H1 (cell line): ENCODE measurements around the gene SHMT2.
A peak's percentile ranks its signal among the peaks of the same experiment; 100 is the strongest.

Source experiments
- ATF3 ChIP-seq: IDR thresholded peaks from 2 replicates; pipeline ENCODE4 v1.6.1; 2011; ENCODE audit warnings: low read depth, mild to moderate bottlenecking, low read length; ENCODE audit not compliant: insufficient read depth
- CREB1 ChIP-seq: IDR thresholded peaks from 2 replicates; pipeline ENCODE4 v1.6.1; 2012; ENCODE audit warnings: inconsistent platforms
- CTCF ChIP-seq, 3 experiments: IDR thresholded peaks; 1 replicate in 2 of 3; 2 replicates in 1 of 3; pipeline versions ENCODE4 v1.5.1 to v1.6.1; 2011; ENCODE audit warnings: low read length in 3 of 3, mild to moderate bottlenecking in 3 of 3, inconsistent platforms in 2 of 3, low read depth in 1 of 3, moderate library complexity in 1 of 3; ENCODE audit not compliant: insufficient read depth in 1 of 3; ENCODE audit errors: control extremely low read depth in 1 of 3
- EZH2 ChIP-seq: fragments of 200-600 bp; sonication (generic); IDR thresholded peaks from 2 replicates; pipeline ENCODE4 v1.7.1; 2012; ENCODE audit warnings: low read depth, mild to moderate bottlenecking, moderate library complexity, low read length, inconsistent platforms; ENCODE audit not compliant: severe bottlenecking
- NANOG ChIP-seq: IDR thresholded peaks from 2 replicates; pipeline ENCODE4 v1.6.1; 2011; ENCODE audit warnings: low read length, low read depth, mild to moderate bottlenecking, inconsistent platforms; ENCODE audit not compliant: insufficient read depth, poor library complexity, severe bottlenecking
- SAP30 ChIP-seq: fragments of 300-600 bp; sonication (generic); IDR thresholded peaks from 2 replicates; pipeline ENCODE4 v1.7.1; 2012; ENCODE audit warnings: low read length, moderate library complexity, mild to moderate bottlenecking, inconsistent platforms; ENCODE audit not compliant: insufficient read depth, insufficient replicate concordance

GRCh38 chr12:57224973-57225679 lies 4.4 kb upstream of the SHMT2 start:
- peak in 2 of 3 experiments; percentile 96 to 98; a peak in 3 of 4 replicates for TF ChIP-seq CTCF (IDR thresholded peaks at IDR 0.05; ENCODE audit: control extremely low read depth in 1 of 3, insufficient read depth in 1 of 3, low read depth in 1 of 3, low read length in 3 of 3)
- TF ChIP-seq EZH2 = peak; percentile 58
- TF ChIP-seq ATF3 = no peak
- TF ChIP-seq CREB1 = peak; percentile 49; the same call in 1 of the 2 replicates
- no peak for TF ChIP-seq NANOG
- TF ChIP-seq SAP30 = no peak
